ENCODE measurements around the gene ADSS1. TPM values are rescaled to one million over a fixed set of nuclear protein-coding genes. Genes with fewer than 3 reads are reported as not detected.
A peak's percentile ranks its signal among the peaks of the same experiment; 100 is the strongest.

Gene ADSS1
- total and polyA plus RNA-seq, 4 donors: 1.8 to 18.8 (median 12.2) TPM

DNA sequence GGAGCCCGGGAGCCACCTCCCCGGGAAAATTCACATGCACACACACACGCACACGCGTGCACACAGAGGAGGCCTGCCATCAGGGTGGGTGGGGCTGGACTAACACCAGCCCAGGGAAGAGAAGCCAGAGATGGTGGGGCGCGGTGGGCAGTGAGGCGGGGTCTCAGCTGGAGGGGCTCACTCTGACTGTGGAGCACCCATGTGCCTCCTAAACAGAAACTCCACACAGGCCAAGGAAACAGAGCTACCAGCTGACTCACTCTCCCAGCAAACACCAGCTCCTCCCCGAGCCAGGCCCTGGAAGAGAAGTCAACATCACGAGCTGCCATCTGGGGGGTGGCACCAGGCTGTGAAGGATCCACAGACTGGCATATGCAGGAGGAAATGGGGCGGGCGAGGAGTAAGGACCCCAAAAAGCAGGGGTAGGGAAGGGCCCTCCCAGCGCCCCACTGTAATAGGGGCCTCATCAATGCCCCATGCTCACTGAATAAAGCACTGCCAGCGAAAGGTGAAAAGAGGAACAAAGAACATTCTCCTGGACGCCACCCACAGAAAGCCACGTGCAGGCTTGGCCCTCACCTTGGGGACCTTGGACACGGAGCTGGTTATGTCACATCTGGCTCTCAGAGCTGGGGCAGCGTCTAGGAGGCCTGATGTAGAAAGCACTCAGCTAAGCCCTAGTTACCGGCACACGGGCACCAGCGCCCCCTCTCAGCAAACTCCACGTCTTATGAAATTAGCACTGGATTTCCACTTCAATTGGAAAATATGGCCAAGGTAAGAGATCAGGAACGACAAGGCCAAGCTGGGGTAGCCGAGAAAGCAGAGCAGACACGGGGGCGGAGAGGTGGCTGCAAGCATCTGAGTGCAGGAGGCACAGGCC lies 43.0 kb upstream of the ADSS1 start:
- WGBS: 50% methylated on average over 26 of the region's 26 CpGs
- peak overlapping the region; percentile 56 to 76 for H3K27ac ChIP-seq (ENCODE audit: low read depth in 1 of 2, low read length in 2 of 2)
- peaks cover 21 to 40% (median 32%) of the 10 kb centered on the region in 4 donors for H3K4me1 ChIP-seq (ENCODE audit: control insufficient read depth in 4 of 4, insufficient read depth in 4 of 4, low read length in 3 of 4)

More for the DNA sequence above, 43.0 kb upstream of the ADSS1 start:
- peak; percentile 71 for TF ChIP-seq SP1 (IDR thresholded peaks at IDR 0.05)
- no peak for TF ChIP-seq TAF1 (conservative IDR thresholded peaks at IDR 0.05)
- TF ChIP-seq GABPA (IDR thresholded peaks at IDR 0.05 in 1 of 2, conservative IDR thresholded peaks at IDR 0.05 in 1 of 2): no peak
- TF ChIP-seq, protein P1, sequence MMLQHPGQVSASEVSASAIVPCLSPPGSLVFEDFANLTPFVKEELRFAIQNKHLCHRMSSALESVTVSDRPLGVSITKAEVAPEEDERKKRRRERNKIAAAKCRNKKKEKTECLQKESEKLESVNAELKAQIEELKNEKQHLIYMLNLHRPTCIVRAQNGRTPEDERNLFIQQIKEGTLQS (IDR thresholded peaks at IDR 0.05): no peak
- TF ChIP-seq JUND (IDR thresholded peaks at IDR 0.05): peak in 1 of 2 donors; percentile 51
- no peak for TF ChIP-seq NR2F2 (IDR thresholded peaks at IDR 0.05)
- TF ChIP-seq RXRA (IDR thresholded peaks at IDR 0.05): peak; percentile 70 to 93
- no peak for TF ChIP-seq EGR1 (IDR thresholded peaks at IDR 0.05; ENCODE audit: low read depth in 2 of 2)
- TF ChIP-seq FOXA1 (IDR thresholded peaks at IDR 0.05): no peak
- TF ChIP-seq, protein P2, sequence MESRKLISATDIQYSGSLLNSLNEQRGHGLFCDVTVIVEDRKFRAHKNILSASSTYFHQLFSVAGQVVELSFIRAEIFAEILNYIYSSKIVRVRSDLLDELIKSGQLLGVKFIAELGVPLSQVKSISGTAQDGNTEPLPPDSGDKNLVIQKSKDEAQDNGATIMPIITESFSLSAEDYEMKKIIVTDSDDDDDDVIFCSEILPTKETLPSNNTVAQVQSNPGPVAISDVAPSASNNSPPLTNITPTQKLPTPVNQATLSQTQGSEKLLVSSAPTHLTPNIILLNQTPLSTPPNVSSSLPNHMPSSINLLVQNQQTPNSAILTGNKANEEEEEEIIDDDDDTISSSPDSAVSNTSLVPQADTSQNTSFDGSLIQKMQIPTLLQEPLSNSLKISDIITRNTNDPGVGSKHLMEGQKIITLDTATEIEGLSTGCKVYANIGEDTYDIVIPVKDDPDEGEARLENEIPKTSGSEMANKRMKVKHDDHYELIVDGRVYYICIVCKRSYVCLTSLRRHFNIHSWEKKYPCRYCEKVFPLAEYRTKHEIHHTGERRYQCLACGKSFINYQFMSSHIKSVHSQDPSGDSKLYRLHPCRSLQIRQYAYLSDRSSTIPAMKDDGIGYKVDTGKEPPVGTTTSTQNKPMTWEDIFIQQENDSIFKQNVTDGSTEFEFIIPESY (IDR thresholded peaks at IDR 0.05): no peak
- TF ChIP-seq RAD21 (IDR thresholded peaks at IDR 0.05): peak; percentile 53 to 55
- TF ChIP-seq, protein P3, sequence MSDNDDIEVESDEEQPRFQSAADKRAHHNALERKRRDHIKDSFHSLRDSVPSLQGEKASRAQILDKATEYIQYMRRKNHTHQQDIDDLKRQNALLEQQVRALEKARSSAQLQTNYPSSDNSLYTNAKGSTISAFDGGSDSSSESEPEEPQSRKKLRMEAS (IDR thresholded peaks at IDR 0.05): peak; percentile 89
- TF ChIP-seq, protein P4, sequence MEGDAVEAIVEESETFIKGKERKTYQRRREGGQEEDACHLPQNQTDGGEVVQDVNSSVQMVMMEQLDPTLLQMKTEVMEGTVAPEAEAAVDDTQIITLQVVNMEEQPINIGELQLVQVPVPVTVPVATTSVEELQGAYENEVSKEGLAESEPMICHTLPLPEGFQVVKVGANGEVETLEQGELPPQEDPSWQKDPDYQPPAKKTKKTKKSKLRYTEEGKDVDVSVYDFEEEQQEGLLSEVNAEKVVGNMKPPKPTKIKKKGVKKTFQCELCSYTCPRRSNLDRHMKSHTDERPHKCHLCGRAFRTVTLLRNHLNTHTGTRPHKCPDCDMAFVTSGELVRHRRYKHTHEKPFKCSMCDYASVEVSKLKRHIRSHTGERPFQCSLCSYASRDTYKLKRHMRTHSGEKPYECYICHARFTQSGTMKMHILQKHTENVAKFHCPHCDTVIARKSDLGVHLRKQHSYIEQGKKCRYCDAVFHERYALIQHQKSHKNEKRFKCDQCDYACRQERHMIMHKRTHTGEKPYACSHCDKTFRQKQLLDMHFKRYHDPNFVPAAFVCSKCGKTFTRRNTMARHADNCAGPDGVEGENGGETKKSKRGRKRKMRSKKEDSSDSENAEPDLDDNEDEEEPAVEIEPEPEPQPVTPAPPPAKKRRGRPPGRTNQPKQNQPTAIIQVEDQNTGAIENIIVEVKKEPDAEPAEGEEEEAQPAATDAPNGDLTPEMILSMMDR (IDR thresholded peaks at IDR 0.05; ENCODE audit: low read depth, low read length, missing input control): no peak
- TF ChIP-seq YY1 (IDR thresholded peaks at IDR 0.05): peak; percentile 31
- peak; percentile 44 for TF ChIP-seq FOXA2 (IDR thresholded peaks at IDR 0.05)
- TF ChIP-seq HNF4A (conservative IDR thresholded peaks at IDR 0.05): peak; percentile 74 to 88
- TF ChIP-seq HNF4G (IDR thresholded peaks at IDR 0.05): peak; percentile 61
- TF ChIP-seq, protein P5, sequence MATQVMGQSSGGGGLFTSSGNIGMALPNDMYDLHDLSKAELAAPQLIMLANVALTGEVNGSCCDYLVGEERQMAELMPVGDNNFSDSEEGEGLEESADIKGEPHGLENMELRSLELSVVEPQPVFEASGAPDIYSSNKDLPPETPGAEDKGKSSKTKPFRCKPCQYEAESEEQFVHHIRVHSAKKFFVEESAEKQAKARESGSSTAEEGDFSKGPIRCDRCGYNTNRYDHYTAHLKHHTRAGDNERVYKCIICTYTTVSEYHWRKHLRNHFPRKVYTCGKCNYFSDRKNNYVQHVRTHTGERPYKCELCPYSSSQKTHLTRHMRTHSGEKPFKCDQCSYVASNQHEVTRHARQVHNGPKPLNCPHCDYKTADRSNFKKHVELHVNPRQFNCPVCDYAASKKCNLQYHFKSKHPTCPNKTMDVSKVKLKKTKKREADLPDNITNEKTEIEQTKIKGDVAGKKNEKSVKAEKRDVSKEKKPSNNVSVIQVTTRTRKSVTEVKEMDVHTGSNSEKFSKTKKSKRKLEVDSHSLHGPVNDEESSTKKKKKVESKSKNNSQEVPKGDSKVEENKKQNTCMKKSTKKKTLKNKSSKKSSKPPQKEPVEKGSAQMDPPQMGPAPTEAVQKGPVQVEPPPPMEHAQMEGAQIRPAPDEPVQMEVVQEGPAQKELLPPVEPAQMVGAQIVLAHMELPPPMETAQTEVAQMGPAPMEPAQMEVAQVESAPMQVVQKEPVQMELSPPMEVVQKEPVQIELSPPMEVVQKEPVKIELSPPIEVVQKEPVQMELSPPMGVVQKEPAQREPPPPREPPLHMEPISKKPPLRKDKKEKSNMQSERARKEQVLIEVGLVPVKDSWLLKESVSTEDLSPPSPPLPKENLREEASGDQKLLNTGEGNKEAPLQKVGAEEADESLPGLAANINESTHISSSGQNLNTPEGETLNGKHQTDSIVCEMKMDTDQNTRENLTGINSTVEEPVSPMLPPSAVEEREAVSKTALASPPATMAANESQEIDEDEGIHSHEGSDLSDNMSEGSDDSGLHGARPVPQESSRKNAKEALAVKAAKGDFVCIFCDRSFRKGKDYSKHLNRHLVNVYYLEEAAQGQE (IDR thresholded peaks at IDR 0.05): peak; percentile 30
- Histone ChIP-seq H3K36me3 (ENCODE audit: control insufficient read depth in 4 of 4, insufficient read depth in 3 of 4, low read depth in 1 of 4, low read length in 3 of 4) (no peaks in the 10 kb centered on the region), H3K9ac (ENCODE audit: low read depth in 1 of 2, low read length in 2 of 2) (no peak overlapping the region), H3K9me3 (ENCODE audit: control insufficient read depth in 4 of 4, low read length in 3 of 4) (no peaks in the 10 kb centered on the region), H3K4me3 (ENCODE audit: low read depth in 1 of 3, low read length in 3 of 3) (no peak overlapping the region), H3K27me3 (ENCODE audit: control insufficient read depth in 4 of 4, insufficient read depth in 4 of 4, low read length in 3 of 4) (no peaks in the 10 kb centered on the region)
- no peak for DNase-seq (ENCODE audit: low spot score)
